ENCODE results near the gene IL15RA. TPM values are rescaled to one million over a fixed set of nuclear protein-coding genes. Genes with fewer than 3 reads are reported as not detected.
"Not testable (repeated sequence)": the region's sequence is repeated elsewhere in the genome, so short reads cannot be mapped to it uniquely, and the experiment has no call there.

IL15RA gene
- total and polyA plus RNA-seq, 2 donors (not counting 3 experiments of a cell fraction or from before 2014, with no cell fraction given), result 18.8 to 20.6 TPM

DNA sequence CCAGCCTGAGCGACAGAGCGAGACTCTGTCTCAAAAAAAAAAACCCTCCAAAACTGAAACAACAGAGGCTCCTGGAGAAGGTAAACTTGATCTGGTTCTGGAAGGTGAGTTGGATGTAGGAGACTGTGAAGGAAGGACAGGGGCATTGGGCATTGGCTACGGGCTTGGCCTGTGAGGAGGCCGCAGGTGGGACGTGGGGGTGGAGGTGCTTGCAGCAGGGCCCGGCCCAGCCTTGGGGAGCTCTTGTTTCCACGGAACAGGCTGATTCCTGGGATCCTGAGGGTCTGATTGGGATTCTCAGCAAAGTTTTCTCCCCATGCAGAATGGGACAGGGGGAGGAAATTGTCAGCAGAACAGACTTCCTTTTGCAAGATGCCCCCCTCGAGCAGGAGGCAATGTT is 30.6 kb downstream of the IL15RA start:
- peak; percentile 33 for FAIRE-seq
- intact Hi-C loops (cut with micrococcal nuclease), result loop anchor here (5.0 kb wide), 2 partner anchors 206 to 256 kb away; partner anchors contain the start of gene PFKFB3
- dilution Hi-C loops (cut with MboI; ENCODE audit: extremely low pct_ligation_motif_present, low sequenced_read_pairs), result no loop called here

GRCh38 chr10:5946419-5946775 is 30.9 kb downstream of the IL15RA start:
- Histone ChIP-seq H3K4me2 (ENCODE audit: insufficient read depth, low read length) (peak overlapping the region; percentile 72), H3K27ac (ENCODE audit: insufficient read depth, low read depth, low read length) (peak overlapping the region; percentile 99), H3K4me1 (ENCODE audit: control insufficient read depth, extremely low read depth, insufficient read depth, low read length) (peaks cover 55% of the 10 kb centered on the region), H2AFZ (ENCODE audit: low read depth, low read length) (peak overlapping the region; percentile 12), H3K9ac (replicated peaks; ENCODE audit: extremely low read depth, insufficient read depth, low read length) (peak overlapping the region; percentile 89)
- FAIRE-seq; H3K9me3 ChIP-seq (replicated peaks; ENCODE audit: control insufficient read depth, insufficient read depth, low read length); H3K27me3 ChIP-seq (ENCODE audit: control insufficient read depth in 2 of 2, insufficient read depth in 2 of 2, low read length in 2 of 2); H3K9me1 ChIP-seq (replicated peaks; ENCODE audit: control insufficient read depth, extremely low read depth, insufficient read depth, low read length); H3K79me2 ChIP-seq (ENCODE audit: control insufficient read depth, insufficient read depth, low read length); DNase-seq (ENCODE audit: low read depth, low spot score); BruUV-seq (replicated peaks); H3K36me3 ChIP-seq (ENCODE audit: control insufficient read depth in 2 of 2, extremely low read depth in 1 of 2, insufficient read depth in 2 of 2, low read length in 2 of 2); H4K20me1 ChIP-seq (replicated peaks; ENCODE audit: control insufficient read depth, extremely low read depth, insufficient read depth, low read length); H3K4me3 ChIP-seq (replicated peaks in 1 of 3; ENCODE audit: insufficient read depth in 1 of 3, low read depth in 1 of 3, low read length in 3 of 3); dilution Hi-C loops (cut with MboI; ENCODE audit: extremely low pct_ligation_motif_present, low sequenced_read_pairs): not testable (repeated sequence)
- intact Hi-C loops (cut with micrococcal nuclease), result loop anchor here (5.0 kb wide), 2 partner anchors 206 to 256 kb away; partner anchors contain the start of gene PFKFB3
- ChIA-PET CTCF (interaction anchor here (0.9 to 3.2 kb wide), 5 partner anchors 67 to 455 kb away, joined by 3 to 32 read pairs (median 4); partner anchors contain the start of gene PFKFB3), POLR2A (interaction anchor here (0.7 kb wide), 1 partner anchor 221 kb away, joined by 5 read pairs; no protein-coding TSS in a partner anchor)

More for the DNA sequence above, 30.6 kb downstream of the IL15RA start:
- ChIA-PET POLR2A (interaction anchor here (0.6 kb wide), 1 partner anchor 210 kb away, joined by 3 read pairs; no protein-coding TSS in a partner anchor), CTCF (interaction anchor here (0.9 to 3.2 kb wide), 3 partner anchors 67 to 455 kb away, joined by 5 to 32 read pairs (median 20); no protein-coding TSS in a partner anchor)
- Histone ChIP-seq H3K4me2 (ENCODE audit: insufficient read depth, low read length) (no peak overlapping the region), H3K27me3 (ENCODE audit: control insufficient read depth in 2 of 2, insufficient read depth in 2 of 2, low read length in 2 of 2) (no peaks in the 10 kb centered on the region), H3K4me1 (ENCODE audit: control insufficient read depth, extremely low read depth, insufficient read depth, low read length) (peaks cover 55% of the 10 kb centered on the region), H4K20me1 (replicated peaks; ENCODE audit: control insufficient read depth, extremely low read depth, insufficient read depth, low read length) (no peaks in the 10 kb centered on the region), H2AFZ (ENCODE audit: low read depth, low read length) (no peak overlapping the region), H3K79me2 (ENCODE audit: control insufficient read depth, insufficient read depth, low read length) (no peaks in the 10 kb centered on the region), H3K4me3 (replicated peaks in 1 of 3; ENCODE audit: insufficient read depth in 1 of 3, low read depth in 1 of 3, low read length in 3 of 3) (no peak overlapping the region), H3K9me1 (replicated peaks; ENCODE audit: control insufficient read depth, extremely low read depth, insufficient read depth, low read length) (no peaks in the 10 kb centered on the region), H3K36me3 (ENCODE audit: control insufficient read depth in 2 of 2, extremely low read depth in 1 of 2, insufficient read depth in 2 of 2, low read length in 2 of 2) (no peaks in the 10 kb centered on the region), H3K9me3 (replicated peaks; ENCODE audit: control insufficient read depth, insufficient read depth, low read length) (no peaks in the 10 kb centered on the region), H3K9ac (replicated peaks; ENCODE audit: extremely low read depth, insufficient read depth, low read length) (no peak overlapping the region), H3K27ac (ENCODE audit: insufficient read depth, low read depth, low read length) (peak overlapping the region; percentile 14)
- no peak for TF ChIP-seq MYC (IDR thresholded peaks at IDR 0.05; ENCODE audit: low read depth, low read length)
- no TSS peak for BruUV-seq (replicated peaks)
- no peak for DNase-seq (ENCODE audit: low read depth, low spot score)

Data from endothelial cell of umbilical vein (primary cell).